Measurements from ENCODE around the gene PIP5K1B.

DNA sequence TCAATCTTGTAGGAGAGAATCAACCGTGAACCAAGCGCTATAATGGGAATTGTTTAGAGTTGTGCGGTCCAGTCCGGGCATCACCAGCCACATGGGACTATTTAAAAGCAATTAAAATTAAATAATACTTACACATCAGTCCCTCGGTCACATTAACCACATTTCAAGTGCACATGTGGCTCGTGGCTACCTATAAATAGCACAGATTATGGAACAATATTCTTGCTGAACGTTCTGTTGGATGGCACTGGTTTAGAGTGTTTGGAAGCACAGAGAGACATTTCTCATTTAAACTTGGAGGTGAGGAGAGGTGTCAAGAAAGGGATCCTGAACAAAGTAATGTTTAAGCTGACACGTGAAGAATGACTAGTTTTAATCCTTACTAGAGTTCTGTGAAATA is 12.5 kb upstream of the PIP5K1B start:
- TF ChIP-seq, protein P1, sequence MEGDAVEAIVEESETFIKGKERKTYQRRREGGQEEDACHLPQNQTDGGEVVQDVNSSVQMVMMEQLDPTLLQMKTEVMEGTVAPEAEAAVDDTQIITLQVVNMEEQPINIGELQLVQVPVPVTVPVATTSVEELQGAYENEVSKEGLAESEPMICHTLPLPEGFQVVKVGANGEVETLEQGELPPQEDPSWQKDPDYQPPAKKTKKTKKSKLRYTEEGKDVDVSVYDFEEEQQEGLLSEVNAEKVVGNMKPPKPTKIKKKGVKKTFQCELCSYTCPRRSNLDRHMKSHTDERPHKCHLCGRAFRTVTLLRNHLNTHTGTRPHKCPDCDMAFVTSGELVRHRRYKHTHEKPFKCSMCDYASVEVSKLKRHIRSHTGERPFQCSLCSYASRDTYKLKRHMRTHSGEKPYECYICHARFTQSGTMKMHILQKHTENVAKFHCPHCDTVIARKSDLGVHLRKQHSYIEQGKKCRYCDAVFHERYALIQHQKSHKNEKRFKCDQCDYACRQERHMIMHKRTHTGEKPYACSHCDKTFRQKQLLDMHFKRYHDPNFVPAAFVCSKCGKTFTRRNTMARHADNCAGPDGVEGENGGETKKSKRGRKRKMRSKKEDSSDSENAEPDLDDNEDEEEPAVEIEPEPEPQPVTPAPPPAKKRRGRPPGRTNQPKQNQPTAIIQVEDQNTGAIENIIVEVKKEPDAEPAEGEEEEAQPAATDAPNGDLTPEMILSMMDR (IDR thresholded peaks at IDR 0.05; ENCODE audit: borderline replicate concordance, extremely low read depth, low read length, poor library complexity, severe bottlenecking): no peak
- no peak for TF ChIP-seq EZH2 (IDR thresholded peaks at IDR 0.05; ENCODE audit: borderline replicate concordance, low read depth, low read length, severe bottlenecking)
